DND-41 (cell line): ENCODE measurements around the gene SDCBP2.

Source experiments
- ATAC-seq: fragments of 200-7000 bp; cut with Tn5 transposase; 3 replicates; pipeline ENCODE4 v1.9.1; 2021; ENCODE audit warnings: low read depth; ENCODE audit not compliant: insufficient read depth
- DNase-seq: peaks from one replicate; pipeline ENCODE4 v3.0.0-alpha.2; 2020
- H2AFZ ChIP-seq: 2 replicates; pipeline ENCODE4 v1.6.0; 2012; ENCODE audit warnings: low read depth, low read length
- H3K27ac ChIP-seq: 2 replicates; pipeline ENCODE4 v1.5.1; 2012; ENCODE audit warnings: low read length, inconsistent platforms
- H3K27me3 ChIP-seq: fragments of 200-600 bp; sonication (generic); 2 replicates; pipeline ENCODE4 v1.6.0; 2012; ENCODE audit warnings: low read length, mild to moderate bottlenecking, inconsistent platforms; ENCODE audit not compliant: insufficient read depth, poor library complexity
- H3K36me3 ChIP-seq: 2 replicates; pipeline ENCODE4 v1.5.1; 2012; ENCODE audit warnings: low read length, inconsistent platforms; ENCODE audit not compliant: insufficient read depth
- H3K4me1 ChIP-seq: 2 replicates; pipeline ENCODE4 v1.5.1; 2012; ENCODE audit warnings: mild to moderate bottlenecking, low read length; ENCODE audit not compliant: insufficient read depth
- H3K4me2 ChIP-seq: 2 replicates; pipeline ENCODE4 v1.6.0; 2012; ENCODE audit warnings: mild to moderate bottlenecking, moderate library complexity, low read length, inconsistent platforms; ENCODE audit not compliant: insufficient read depth
- H3K4me3 ChIP-seq, 2 experiments: fragments of 200-600 bp in 1 of 2; shearing (Covaris generic) in 1 of 2; 2 replicates each; pipeline ENCODE4 v1.5.1; 2012 to 2016; ENCODE audit warnings: inconsistent platforms in 2 of 2, low read length in 2 of 2, mild to moderate bottlenecking in 2 of 2, low read depth in 1 of 2, moderate library complexity in 1 of 2
- H3K79me2 ChIP-seq: 2 replicates; pipeline ENCODE4 v1.6.0; 2012; ENCODE audit warnings: low read length, inconsistent platforms; ENCODE audit not compliant: insufficient read depth
- H3K9ac ChIP-seq: 2 replicates; pipeline ENCODE4 v1.6.0; 2012; ENCODE audit warnings: low read depth, mild to moderate bottlenecking, inconsistent platforms, low read length, moderate library complexity
- H3K9me3 ChIP-seq: 2 replicates; pipeline ENCODE4 v1.5.1; 2012; ENCODE audit warnings: low read length, moderate library complexity, mild to moderate bottlenecking, inconsistent platforms; ENCODE audit not compliant: insufficient read depth, severe bottlenecking
- H4K20me1 ChIP-seq: 2 replicates; pipeline ENCODE4 v1.6.0; 2012; ENCODE audit warnings: low read length; ENCODE audit not compliant: insufficient read depth
- CTCF ChIP-seq: IDR thresholded peaks from 2 replicates; pipeline ENCODE4 v1.5.1; 2012; ENCODE audit warnings: borderline replicate concordance, low read length, moderate library complexity, mild to moderate bottlenecking; ENCODE audit not compliant: poor library complexity, severe bottlenecking; ENCODE audit errors: extremely low read depth
- EZH2 ChIP-seq: IDR thresholded peaks from 3 replicates; pipeline ENCODE4 v1.6.1; 2012; ENCODE audit warnings: borderline replicate concordance, low read depth, mild to moderate bottlenecking, moderate library complexity, low read length, inconsistent platforms; ENCODE audit not compliant: severe bottlenecking

The SDCBP2 gene

GRCh38 chr20:1369970-1370369 lies 41.0 kb upstream of the SDCBP2 start:
- ATAC-seq (no peak; the same call in 2 of the 3 replicates), DNase-seq (no peak)
- Histone ChIP-seq H3K9me3 (no peaks in the 10 kb centered on the region), H4K20me1 (peaks cover 42% of the 10 kb centered on the region), H3K79me2 (peaks cover 57% of the 10 kb centered on the region), H2AFZ (no peak overlapping the region), H3K4me2 (no peak overlapping the region), H3K4me1 (peaks cover 8% of the 10 kb centered on the region), H3K27me3 (no peaks in the 10 kb centered on the region), H3K9ac (no peak overlapping the region), H3K36me3 (peaks cover 78% of the 10 kb centered on the region), H3K27ac (no peak overlapping the region), H3K4me3 (no peak overlapping the region)
- TF ChIP-seq EZH2, result no peak
- TF ChIP-seq CTCF, result no peak

- Histone ChIP-seq H3K9ac (no peak overlapping the region), H3K4me2 (no peak overlapping the region), H4K20me1 (peaks cover 33% of the 10 kb centered on the region), H3K4me3 (no peak overlapping the region), H3K79me2 (peaks cover 50% of the 10 kb centered on the region), H3K27ac (no peak overlapping the region), H3K36me3 (peaks cover 66% of the 10 kb centered on the region), H3K27me3 (no peaks in the 10 kb centered on the region), H2AFZ (no peak overlapping the region), H3K9me3 (no peaks in the 10 kb centered on the region), H3K4me1 (peaks cover 22% of the 10 kb centered on the region)
- no peak for ATAC-seq
- DNase-seq, result no peak
- TF ChIP-seq CTCF, result no peak
- no peak for TF ChIP-seq EZH2
These were observed 39.7 kb upstream of the SDCBP2 start for GRCh38 chr20:1368448-1369199.

- Histone ChIP-seq H3K9ac (no peak overlapping the region), H3K9me3 (no peaks in the 10 kb centered on the region), H3K4me2 (no peak overlapping the region), H3K36me3 (peaks cover 67% of the 10 kb centered on the region), H3K4me1 (peaks cover 30% of the 10 kb centered on the region), H4K20me1 (peaks cover 34% of the 10 kb centered on the region; the same call in 1 of the 2 replicates), H3K4me3 (no peak overlapping the region), H3K27me3 (no peaks in the 10 kb centered on the region), H3K79me2 (peaks cover 51% of the 10 kb centered on the region), H3K27ac (no peak overlapping the region), H2AFZ (no peak overlapping the region)
- no peak for ATAC-seq
- no peak for TF ChIP-seq EZH2
- no peak for TF ChIP-seq CTCF
- no peak for DNase-seq
These were observed 38.5 kb upstream of the SDCBP2 start for GRCh38 chr20:1367479-1367878.
